Urothelium cell line (cell line): ENCODE results near the gene TEKTIP1.

Source experiments
- DNase-seq: peaks from one replicate; pipeline ENCODE4 v3.0.0; 2011; ENCODE audit warnings: low spot score, mixed read lengths
- FAIRE-seq: peaks from 2 replicates; lab custom pipeline; 2011; peaks lifted over from hg19 to GRCh38; lab: Jason Lieb, UNC

The TEKTIP1 gene

DNA sequence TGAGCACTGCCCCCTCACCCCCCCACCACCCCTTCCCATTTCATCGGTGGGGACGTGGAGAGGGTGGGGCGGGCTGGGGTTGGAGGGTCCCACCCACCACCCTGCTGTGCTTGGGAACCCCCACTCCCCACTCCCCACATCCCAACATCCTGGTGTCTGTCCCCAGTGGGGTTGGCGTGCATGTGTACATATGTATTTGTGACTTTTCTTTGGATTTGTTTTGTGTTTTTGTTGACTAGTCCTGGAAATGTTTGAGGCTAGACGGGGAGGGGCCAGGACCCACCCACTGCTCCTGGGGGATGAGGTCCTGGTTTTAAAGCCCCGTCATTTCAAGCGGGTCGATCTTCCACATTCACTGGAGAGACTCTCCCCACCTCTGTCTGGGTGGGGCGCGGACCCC, 3.0 kb upstream of the TEKTIP1 start:
- DNase-seq (no peak), FAIRE-seq (no peak)

DNA sequence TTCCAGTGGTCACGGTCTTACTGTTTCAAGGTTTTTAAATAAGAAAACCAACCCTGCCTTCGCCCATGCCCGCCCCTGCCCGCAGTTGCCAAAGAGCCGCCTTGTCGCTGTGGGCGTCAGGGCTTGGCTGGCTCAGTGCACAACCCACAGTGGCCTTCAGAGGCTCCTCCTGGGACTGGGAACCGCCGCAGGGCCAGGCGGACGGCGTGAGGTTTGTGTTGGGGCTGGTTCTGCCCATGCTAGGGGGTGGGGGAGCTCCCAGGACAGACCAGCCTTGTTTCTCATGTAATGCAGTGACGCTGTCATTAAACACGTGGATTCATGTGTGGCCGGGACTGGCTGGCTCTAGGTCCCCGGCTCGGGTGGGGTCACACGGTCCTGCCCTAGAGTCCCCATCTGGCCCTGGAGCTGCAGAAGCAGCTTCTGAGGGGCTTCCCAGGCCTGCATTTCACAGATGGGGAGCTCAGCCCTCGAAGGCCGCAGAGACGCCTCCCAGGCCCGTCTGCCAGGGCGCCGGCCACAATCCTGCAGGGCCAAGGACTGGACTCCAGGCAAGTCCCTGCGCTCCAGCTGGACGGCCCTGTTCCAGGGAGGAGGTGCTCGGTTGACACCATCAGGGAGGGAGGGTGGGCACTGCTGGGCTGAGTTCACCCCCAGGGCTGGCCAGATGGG, 2.4 kb upstream of the TEKTIP1 start:
- DNase-seq (no peak), FAIRE-seq (no peak)

DNA sequence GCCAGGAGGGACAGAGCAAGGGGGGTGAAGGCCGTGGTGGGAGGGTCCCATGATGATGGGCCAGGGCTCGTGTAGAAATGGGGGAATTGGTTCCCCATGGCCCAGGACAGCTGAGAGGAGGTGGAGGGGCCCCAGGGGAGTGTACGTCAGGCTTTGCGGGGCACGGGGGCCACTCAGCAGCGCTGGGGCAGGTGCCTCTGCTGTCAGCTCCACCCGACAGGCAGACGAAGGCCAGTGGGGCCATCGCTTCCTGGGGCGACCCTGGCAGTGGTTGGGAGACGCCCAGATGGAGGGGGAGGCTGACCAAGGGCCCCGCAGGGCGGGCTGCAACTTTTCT, 1.9 kb upstream of the TEKTIP1 start:
- FAIRE-seq (no peak), DNase-seq (no peak)

DNA sequence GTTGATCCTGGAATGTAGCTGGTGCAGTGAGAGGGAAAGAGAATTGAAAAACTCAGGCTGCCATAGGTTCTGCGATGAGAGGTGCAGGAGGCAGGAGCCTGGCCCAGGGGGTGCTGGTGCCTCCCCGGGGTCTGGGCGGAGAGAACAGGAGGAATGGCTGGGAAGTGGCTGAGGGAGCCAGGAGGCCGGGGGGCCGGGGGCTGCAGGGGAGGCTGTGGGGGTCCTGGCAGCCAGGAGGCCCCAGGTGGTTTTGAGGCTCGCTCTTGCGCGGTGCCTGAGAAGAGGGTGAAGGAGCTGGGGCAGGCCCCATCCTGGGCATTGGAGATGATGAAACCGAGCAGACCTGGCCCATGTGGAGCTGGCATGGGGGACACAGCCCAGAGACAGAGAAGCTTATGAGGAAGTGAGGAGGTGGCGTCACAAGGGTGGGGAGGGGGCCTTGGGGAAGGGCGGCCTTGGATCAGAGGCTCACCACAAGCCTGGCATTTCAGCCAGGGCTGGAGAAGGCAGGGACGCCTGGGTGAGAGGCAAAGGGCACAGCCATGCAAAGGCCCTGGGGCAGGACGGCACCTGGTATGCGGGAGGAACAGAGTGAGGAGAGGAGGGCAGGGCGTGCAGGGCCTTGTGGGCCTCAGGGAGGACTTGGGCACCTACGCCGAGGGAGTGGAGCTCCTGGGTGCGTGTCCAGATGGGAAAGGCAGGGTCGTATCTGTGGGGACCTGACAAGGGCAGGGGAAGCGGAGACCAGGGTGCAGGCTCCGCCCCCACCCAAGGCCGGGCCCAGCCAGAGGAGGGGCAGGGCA, 1.3 kb upstream of the TEKTIP1 start:
- no peak for DNase-seq
- no peak for FAIRE-seq

DNA sequence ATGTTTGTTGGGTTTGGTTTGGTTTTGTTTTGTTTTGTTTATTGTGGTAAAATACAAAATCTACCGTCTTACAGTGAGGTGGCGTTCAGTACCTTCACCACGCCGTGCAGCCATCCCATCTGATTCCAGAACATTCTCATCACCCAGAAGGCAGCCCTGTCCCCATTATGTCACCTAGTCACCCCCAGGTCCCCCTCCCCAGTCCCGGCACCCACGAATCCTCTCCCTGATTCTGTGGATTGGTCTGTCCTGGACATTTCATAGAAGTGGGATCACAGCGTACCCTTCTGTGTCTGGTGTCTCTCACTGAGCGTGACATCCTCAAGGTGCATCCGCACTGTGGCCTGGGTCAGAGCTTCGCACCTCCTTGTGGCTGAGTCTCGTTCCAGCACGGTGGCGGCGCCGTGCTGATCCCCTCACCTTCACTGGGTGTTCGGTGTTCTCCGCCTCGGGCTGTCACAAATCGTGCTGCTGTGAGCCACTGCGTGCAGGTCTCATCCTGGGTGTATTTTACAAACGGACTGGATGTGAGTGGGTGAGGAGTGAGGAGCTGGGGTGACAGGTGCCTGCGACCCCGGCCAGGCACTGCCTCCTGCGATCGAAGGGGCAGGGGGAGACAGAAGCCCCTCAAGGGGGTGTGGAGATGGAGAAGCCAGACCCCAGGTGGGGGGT, 580 bp upstream of the TEKTIP1 start:
- DNase-seq (no peak), FAIRE-seq (no peak)

DNA sequence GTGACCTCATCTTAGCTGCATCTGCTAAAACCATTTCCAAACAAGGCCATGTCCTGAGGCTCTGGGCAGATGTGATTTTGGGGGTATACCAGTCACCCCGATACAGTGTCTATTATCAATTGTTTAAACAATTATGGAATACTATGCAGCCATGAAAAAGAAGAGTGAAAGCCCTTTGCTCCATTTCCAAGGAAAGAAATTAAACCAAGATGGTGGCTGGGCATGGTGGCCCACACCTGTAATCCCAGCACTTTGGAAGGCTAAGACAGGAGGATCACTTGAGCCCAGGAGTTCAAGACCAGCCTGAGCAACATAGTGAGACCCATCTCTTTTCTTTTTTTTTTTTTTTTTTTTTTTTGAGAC, 763 bp downstream of the TEKTIP1 start:
- FAIRE-seq = no peak
- DNase-seq = no peak

DNA sequence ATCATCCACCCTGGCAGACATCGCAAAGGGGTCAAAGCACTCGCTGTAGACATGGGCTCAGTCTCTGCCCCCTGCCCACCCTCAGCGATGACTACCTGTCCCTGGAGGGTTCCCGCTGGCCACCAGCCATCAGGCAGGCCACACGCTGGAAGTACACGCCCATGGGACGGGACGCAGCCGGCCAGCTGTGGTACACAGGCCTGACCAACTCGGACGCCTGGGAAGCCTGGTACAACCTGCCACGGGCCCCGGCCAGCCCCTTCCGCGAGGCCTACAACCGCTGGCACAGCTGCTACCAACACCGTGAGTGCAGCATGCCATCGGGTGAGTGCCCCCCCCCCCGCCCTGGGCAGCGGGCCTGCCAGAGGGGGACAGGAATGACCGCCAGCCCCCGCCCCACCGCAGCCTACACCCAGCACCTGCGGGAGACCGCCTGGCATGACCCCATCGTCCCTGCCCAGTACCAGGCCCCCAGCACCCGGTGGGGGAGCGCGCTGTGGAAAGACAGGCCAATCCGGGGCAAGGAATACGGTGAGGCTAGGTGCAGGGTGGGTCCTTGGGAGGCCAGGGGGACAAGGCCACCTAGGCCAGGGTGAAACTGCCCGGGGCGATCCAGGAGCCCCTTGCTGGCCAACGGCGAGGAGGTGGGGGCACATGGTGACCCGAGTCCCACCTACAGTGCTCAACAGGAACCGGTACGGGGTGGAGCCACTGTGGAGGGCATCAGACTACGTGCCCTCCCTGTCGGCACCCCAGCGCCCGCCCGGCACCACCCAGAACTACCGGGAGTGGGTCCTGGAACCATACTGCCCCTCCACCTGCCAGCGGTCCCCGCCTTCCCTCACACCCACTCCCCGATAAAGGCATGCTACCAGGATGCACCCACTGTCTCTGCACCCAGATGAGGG, 4.4 kb downstream of the TEKTIP1 start:
- DNase-seq (no peak), FAIRE-seq (no peak)

DNA sequence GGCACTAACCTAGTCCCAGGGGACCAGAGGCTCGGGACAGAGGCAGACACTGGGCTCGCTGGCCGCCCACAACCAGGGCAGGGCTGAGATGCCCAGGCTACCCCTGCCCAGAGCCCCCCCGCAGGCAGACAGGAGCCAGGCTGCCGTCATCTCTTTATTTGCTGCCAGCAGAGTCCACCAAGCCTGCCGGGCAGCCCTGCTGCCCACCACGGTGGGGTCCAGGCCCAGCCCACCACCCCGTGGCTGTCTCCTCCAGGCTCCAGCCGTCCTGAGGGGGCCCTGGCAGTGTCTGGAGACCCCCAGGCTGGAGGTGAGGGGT, 5.0 kb downstream of the TEKTIP1 start:
- DNase-seq = no peak
- no peak for FAIRE-seq

DNA sequence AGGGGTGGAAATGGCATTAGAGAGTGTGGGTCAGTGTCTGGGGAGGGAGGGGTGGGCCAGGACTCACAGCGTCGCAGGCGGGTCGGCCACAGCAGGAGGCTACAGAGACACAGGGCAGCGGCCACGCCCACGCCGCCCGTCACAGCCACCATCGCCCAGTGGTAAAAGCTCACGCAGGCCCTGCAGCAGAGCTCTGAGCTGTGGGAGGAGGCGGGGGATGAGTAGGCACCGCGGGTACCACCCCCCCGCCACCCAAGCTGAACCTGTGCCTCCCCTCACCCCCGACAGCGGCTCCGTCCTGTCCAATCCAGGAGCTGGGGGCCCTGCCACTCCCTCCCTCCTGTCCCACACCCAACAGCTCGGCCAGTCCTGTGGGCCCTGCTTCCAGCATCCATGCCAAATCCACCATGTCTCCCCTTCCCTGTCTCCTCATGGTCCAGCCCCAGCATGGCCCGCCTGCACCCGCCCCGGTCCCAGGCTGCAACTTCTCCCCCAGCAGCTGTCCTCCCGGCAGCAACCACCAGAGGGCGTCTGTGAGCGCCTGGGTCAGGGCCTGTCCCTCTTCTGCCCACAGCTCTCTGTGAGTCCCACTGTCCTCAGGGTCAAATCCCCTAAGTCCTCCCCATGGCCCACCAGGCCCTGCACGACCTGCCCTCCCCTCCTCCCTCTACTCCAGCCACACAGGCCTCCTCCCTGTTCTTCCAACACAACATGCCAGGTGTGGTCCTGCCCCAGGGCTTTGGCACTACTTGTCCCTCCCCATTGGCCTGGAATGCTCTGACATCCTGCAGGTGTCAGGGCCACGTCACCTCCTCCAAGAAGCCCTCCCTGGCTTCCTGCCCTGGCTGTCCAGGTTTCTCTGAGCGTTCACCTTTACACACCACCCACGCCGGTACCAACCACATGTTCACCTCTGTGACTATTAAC, 6.0 kb downstream of the TEKTIP1 start:
- FAIRE-seq = no peak
- peak; percentile 75 for DNase-seq

DNA sequence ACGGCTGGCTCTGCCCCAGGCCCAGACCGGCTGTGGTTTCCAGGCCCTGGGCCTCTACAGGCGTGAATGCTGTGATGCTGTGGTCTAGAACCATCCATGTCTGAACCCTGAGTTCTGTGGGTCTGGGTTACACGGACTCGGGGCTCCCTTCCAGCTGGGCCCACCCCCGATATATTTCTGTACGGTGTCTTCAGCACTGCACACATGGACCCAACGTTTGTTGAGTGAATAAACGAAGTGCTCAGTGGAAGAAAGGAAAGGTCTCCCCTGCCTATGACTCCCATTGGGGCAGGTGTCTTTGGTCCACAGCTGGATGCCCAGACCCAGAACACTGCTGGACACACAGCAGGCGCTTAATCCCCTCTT, 6.7 kb downstream of the TEKTIP1 start:
- DNase-seq = no peak
- FAIRE-seq = no peak

DNA sequence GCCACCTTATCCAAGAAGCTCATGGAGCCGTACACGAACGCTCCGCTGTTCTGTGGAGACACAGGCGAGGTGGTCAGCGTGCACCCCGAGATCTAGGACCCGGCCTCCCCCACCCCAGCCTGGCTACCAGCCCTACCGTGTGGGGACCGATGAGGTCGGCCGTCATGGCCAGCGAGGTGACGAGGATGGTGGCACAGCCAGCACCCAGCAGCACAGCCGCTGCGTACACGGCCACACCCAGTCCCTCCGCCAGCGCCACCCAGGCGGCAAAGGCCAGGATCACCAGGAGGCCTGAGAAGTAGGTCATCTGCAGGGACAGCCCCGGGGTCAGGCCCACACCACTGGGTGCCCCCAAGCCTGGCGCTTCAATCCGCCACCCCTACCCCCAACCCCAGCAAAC, 7.1 kb downstream of the TEKTIP1 start:
- DNase-seq (no peak), FAIRE-seq (no peak)

DNA sequence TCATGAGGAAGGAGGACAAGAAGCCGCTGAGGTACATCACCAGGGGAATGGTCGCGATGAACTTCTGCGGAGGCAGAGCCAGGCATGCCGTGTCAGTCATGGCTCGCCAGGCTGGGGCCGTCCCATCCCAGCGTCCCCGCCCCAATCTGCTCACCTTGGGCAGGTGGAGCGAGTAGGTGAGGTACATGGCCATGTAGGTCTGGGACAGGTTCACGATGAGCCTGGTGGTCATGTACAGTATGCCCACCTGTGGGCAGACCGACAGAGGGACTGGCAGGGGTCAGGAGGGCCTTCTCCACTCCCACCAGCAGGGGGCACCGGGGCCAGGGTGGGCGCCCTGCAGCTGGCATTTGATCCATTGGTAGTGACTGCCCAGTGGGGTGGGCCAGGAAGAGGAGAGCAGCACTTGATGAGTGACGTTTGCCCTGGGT, 8.3 kb downstream of the TEKTIP1 start:
- FAIRE-seq (no peak), DNase-seq (no peak)

DNA sequence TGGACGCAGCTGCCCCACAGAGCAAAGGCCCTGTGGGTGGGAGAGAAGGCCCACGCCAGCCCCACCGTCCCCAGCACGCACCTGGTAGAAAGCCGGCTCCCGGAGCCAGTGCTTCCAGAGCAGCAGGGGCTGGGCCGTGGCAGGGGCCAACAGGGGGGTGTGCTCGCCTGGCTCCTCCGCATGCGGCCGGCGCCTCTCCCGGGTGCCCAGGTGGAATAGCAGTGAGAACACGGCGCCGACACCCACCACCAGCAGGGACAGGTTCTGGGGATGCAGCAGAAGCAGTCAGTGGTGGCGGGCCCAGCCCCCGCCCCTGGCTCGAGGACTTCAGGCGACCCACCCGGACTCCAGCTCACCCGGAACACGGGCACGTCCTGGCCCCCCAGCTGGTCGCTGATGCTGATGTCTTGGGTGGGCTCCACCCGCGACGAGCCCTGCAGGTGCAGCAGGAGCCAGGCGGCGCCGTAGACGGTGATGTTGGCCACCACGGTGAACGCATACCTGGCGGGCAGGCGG, 8.9 kb downstream of the TEKTIP1 start:
- DNase-seq (no peak), FAIRE-seq (no peak)

DNA sequence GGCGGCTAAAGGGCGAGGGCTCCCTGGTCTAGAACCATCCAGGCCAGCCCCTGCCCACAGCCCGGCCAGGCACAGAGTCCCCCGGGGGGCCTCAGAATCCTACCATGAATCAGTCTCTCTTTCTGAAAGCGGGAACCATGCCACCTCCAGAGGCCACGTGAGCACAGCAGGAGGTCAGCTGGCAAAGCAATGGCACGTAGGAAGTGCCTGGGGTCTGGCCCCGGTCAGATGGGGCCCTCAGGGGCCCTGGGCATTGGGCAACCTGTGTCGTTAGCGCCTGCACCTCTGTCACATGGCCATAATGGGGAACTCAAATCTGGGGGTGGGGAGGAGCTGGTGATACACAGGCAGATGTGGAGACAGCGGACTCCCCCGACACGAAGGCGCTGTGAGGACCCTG, 9.6 kb downstream of the TEKTIP1 start:
- FAIRE-seq (no peak), DNase-seq (no peak)

DNA sequence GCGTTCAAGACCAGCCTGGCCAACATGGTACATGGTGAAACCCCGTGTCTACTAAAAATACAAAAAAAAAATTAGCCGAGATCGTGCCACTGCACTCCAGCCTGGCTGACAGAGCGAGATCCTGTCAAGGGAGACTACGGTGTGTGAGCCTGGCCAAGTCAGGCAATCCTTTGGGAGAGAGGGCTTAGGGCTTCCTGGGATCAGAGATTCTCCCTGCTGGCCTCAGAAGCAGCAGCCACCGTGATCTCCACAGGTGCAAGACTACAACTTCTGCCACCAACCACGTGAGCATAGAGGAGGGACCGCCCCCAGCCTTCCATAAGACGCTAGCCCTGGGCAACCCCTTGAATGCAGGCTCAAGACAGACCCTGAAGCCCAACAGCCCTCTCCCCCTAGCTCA, 10.8 kb downstream of the TEKTIP1 start:
- no peak for DNase-seq
- no peak for FAIRE-seq

DNA sequence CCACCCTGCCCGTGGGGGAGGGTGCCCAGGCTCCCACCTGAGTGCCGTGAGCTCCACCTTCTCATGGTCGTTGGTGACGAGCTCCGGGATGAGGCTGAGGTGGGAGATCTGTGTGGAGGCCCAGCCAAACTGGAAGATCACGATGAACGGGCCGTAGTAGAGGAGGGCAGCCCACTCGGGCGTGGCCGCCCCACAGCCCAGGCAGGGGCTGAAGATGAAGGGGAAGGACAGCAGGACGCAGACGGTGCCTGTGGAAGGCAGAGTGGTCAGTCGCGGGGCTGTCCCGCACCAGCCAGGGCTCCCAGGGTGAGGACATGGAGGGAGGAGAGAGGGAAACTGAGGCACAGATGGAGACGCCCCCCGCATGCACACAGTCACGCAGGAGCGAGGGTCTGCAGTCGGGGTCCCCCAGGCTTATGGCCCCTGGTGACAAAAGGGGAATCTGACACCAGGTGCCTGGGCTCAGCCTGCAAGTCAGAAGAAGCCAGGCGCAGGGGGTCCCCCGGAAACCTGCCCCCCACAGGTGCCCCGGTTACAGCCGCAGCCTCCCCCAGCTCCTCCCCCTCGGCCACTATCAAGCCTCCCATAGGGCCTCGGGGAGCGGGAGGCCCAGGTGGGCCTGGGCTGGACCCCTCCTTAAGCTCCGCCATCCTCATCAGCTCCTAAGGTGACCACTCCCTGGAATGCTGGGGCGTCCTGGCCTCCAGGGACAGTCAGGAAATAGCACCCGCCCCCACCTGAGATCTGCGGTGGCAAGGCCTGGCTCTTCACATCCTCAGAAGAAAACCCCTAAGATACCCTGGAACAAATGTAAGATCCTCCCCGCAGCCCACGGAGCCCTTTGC, 12.2 kb downstream of the TEKTIP1 start:
- FAIRE-seq = no peak
- no peak for DNase-seq

DNA sequence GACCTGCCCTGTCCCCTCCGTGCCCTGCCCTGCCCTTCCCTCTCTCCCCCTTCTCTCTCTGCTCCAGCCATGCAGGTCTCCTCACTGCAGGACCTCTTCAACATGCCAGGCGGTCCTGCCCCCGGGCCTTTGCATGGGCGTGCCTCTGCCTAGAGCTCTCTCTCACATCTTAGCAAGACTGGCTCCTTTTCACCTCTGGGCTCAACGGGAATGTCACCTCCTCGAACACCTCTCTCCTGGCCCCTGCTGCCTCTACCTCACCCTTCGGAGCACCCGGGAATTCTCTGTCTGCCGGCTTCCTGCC, 12.8 kb downstream of the TEKTIP1 start:
- no peak for DNase-seq
- FAIRE-seq = no peak

DNA sequence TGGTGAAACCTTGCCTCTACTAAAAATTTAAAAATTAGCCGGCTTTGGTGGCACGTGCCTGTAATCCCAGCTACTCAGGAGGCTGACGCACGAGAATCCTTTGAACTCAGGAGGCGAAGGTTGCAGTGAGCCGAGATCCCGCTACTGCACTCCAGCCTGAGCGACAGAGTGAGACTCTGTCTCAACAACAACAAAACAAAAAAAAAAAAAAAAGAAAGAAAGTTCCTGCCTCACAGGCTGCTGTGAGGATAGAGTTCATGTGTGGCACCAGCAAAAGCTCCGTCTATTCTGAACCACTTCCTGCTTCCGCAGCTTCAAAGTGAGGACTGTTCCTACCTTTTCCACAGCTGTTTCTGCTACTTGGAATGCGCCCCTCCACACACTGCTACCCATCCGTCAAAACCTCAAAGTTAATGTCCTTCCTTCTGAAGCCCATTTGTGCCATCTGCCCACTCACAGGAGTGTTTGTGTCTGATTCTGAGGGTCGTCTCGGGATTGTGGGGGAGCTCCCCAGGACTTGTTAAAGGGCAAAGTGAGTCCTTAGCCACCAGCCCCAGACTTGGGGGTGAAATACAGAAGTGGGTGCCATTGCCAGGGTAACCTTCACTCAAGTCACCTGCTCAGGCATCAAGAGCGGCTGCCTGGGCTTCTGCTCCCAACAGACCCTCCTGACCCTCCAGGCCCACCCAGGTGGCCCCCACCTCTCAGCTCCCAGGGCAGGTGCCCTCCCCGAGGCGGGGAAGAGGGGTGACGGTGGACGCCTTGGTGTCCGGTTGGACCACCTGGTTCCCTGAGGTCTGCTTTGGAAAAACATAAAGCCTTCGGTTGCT, 15.5 kb downstream of the TEKTIP1 start:
- DNase-seq (no peak), FAIRE-seq (no peak)
